COLO668 (cell line): Measurements from ENCODE around the gene PLXNA2.

Experiments used
- DNase-seq: peaks from one replicate; lab custom pipeline; 2025; ENCODE audit not compliant: unreplicated experiment; lab: John Stamatoyannopoulos, UW

Gene PLXNA2

GRCh38 chr1:208240662-208241355 is 3.4 kb downstream of the PLXNA2 start:
- DNase-seq, result peak; percentile 35

GRCh38 chr1:208239473-208240381 is 4.5 kb downstream of the PLXNA2 start:
- peak; percentile 68 for DNase-seq

- peak; percentile 42 for DNase-seq
Measured at GRCh38 chr1:208238710-208239472, 5.3 kb downstream of the PLXNA2 start.

- no peak for DNase-seq
Measured at GRCh38 chr1:208237241-208237640, 6.9 kb downstream of the PLXNA2 start.

GRCh38 chr1:208235982-208236761 is 8.0 kb downstream of the PLXNA2 start:
- peak; percentile 68 for DNase-seq

- DNase-seq, result no peak
Measured at GRCh38 chr1:208235356-208235981, 8.7 kb downstream of the PLXNA2 start.

- DNase-seq, result peak; percentile 44
Measured at GRCh38 chr1:208234721-208235120, 9.5 kb downstream of the PLXNA2 start.

GRCh38 chr1:208233978-208234377 is 10.2 kb downstream of the PLXNA2 start:
- DNase-seq, result peak; percentile 64

- DNase-seq, result peak; percentile 94
Measured at GRCh38 chr1:208233546-208233945, 10.6 kb downstream of the PLXNA2 start.

- no peak for DNase-seq
Measured at GRCh38 chr1:208232662-208233038, 11.5 kb downstream of the PLXNA2 start.

GRCh38 chr1:208231881-208232661 is 12.1 kb downstream of the PLXNA2 start:
- DNase-seq, result peak; percentile 56

GRCh38 chr1:208230668-208231529 is 13.3 kb downstream of the PLXNA2 start:
- no peak for DNase-seq

GRCh38 chr1:208228550-208228949 is 15.6 kb downstream of the PLXNA2 start:
- DNase-seq, result no peak

- no peak for DNase-seq
Measured at GRCh38 chr1:208228026-208228425, 16.2 kb downstream of the PLXNA2 start.

GRCh38 chr1:208227366-208227765 is 16.8 kb downstream of the PLXNA2 start:
- DNase-seq, result no peak

GRCh38 chr1:208225954-208226937 is 17.9 kb downstream of the PLXNA2 start:
- no peak for DNase-seq

- no peak for DNase-seq
Measured at GRCh38 chr1:208224192-208224713, 19.9 kb downstream of the PLXNA2 start.
